IPS-NIHi7 (cell line): ENCODE measurements around the gene ALDH7A1.
A peak's percentile ranks its signal among the peaks of the same experiment; 100 is the strongest.
"Not testable (repeated sequence)": the region's sequence is repeated elsewhere in the genome, so short reads cannot be mapped to it uniquely, and the experiment has no call there.

Experiments
- DNase-seq: peaks from one replicate; pipeline ENCODE4 v3.0.0; 2012; ENCODE audit warnings: mixed read lengths; ENCODE audit errors: extremely low spot score

Gene ALDH7A1

DNA sequence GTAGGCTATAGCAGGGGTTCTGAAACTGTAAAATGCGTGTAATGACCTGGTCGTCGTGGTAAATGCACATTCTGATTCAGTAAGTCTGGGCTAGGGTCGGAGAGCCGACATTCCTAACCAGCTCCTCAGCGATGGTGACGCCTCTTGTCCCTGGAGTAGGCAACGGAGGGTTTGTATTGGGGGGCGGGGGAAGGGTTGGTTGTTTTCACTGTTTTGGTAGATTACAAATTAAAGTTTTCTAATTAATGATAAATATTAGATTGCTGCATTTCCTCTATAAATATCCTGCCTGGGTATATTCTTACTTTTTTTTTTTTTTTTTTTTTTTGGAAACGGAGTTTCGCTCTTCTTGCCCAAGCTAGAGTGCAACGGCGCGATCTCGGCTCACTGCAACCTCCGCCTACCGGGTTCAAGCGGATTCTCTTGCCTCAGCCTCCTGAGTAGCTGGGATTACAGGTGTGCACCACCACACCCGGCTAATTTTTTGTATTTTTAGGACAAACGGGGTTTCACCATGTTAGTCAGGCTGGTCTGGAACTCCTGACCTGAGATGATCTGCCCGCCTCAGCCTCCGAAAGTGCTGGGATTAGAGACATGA is 566 bp upstream of the ALDH7A1 start:
- no peak for DNase-seq

DNA sequence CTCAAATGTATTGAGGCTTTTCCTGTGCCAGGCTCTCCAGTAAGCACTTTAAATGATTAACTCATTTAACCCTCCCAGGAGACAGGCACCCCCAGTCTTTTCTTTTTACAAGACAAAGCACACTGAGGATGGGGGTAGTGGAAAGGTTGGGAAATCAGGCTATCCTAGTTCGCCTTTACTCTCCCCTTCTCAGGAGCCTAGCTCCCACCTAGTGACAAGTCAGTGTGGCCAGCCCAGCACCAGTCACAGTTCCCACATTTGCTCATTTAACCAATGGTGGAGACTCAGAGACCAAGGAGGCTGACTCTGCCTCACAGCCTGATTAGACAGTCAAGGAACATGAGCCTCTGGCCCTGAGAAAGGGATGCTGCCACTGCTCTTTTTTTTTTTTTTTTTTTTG is 3.5 kb downstream of the ALDH7A1 start:
- peak; percentile 50 for DNase-seq

DNA sequence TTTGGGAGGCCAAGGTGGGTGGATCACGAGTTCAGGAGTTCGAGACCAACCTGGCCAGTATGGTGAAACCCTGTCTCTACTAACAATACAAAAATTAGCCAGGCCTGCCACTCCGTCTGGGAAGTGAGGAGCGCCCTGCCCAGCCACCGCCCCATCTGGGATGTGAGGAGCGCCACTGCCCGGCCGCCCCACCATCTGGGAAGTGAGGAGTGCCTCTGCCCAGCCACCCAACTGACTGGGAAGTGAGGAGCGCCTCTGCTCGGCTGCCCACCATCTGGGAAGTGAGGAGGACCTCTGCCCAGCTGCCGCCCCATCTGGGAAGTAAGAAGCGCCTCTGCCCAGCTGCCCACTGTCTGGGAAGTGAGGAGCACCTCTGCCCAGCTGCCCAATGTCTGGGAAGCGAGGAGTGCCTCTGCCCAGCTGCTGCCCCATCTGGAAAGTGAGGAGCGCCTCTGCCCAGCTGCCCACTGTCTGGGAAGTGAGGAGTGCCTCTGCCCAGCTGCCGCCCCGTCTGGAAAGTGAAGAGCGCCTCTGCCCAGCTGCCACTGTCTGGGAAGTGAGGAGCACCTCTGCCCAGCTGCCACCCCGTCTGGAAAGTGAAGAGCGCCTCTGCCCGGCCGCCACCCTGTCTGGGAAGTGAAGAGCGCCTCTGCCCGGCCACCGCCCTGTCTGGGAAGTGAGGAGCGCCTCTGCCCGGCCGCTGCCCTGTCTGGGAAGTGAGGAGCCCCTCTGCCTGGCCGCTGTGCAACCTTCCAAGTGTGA is 5.3 kb downstream of the ALDH7A1 start:
- DNase-seq = no peak

GRCh38 chr5:126587551-126588390 is 7.2 kb downstream of the ALDH7A1 start:
- no peak for DNase-seq

- DNase-seq = no peak
These were observed 11.3 kb downstream of the ALDH7A1 start for GRCh38 chr5:126583761-126584160.

DNA sequence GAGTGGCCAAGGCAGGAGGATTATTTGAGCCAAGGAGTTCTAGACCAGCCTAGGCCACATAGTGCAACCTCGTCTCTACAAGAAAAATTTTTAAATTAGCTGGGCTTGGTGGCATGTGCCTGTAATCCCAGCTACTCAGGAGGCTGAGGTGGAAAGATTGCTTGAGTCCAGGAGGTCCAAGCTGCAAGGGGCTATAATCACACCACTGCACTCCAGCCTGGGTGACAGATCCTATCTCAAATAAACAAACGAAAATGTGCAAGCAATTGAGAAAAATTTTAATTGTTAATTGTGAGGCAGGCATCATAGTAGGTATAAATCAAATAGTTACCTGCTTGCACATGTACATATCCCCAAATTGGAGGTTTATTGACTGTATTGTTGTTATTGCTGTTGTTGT is 15.3 kb downstream of the ALDH7A1 start:
- no peak for DNase-seq

DNA sequence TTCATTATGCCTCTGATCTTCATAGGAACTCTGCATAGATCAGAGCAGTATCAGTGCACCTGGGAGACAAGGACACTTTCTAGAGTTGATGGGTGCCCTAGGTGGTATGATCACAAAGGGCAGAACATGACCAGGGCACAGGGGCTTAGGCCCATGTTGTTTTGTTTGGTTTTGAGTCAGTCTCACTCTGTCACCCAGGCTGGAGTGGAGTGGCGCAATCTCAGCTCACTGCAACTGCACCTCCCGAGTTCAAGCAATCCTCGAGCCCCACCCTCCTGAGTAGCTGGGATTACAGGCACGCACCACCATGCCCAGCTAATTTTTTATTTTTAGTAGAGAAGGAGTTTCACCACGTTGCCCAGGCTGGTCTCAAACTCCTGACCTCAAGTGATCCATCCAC is 17.6 kb downstream of the ALDH7A1 start:
- DNase-seq = no peak

DNA sequence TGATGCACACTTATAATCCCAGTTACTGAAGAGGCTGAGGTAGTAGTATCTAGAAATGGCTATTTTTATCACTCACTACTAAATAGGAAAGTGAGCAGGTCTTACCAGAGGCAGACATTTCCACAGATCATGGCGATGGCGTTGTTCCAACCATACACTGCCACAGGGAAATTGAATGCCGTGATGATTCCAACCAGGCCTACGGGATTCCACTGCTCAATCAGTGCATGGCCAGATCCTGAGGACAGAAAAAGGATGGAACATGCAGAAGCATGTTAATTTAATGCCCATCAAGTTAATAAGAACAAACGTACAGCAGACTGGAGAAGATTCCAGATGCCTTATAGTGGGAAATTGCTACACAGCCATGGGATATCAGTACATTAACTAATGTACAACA is 18.0 kb downstream of the ALDH7A1 start:
- no peak for DNase-seq

DNA sequence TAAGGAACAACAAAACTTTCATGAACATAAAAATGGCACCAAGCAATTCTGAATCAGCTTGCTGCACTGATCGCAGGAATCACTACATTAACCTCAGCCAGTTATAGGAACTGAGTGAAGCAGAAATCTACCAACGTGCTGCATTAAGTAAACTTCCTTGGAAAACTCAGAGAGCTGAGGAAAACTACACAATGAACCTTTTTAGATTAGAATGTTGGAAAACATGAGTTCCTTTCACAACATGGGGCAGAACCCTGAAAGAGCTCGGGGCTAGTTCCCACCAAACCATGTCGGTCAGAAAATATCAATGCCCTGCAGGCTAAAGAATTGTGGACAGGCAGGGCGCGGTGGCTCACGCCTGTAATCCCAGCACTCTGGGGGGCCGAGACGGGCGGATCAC is 19.4 kb downstream of the ALDH7A1 start:
- no peak for DNase-seq

- peak; percentile 13 for DNase-seq
These were observed 26.7 kb downstream of the ALDH7A1 start for GRCh38 chr5:126568206-126568755.

DNA sequence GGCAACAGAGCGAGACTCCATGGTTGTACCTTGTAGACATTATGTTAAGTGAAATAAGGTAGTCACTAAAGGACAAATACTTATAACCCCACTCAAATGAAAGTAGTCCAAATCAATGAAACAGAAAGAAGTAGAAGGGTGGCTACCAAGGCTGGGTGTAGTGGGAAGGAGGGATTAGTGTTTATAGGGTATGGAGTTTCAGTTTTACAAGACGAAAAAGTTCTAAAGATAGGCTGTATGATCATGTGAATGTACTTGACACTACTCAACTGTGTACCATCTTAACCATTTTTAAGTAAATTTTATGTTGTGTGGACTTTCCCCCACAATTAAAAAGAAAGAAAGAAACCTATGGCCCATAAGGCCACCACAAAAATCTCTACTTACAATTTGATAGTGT is 32.2 kb downstream of the ALDH7A1 start:
- DNase-seq = no peak

GRCh38 chr5:126561908-126562307 is 33.1 kb downstream of the ALDH7A1 start:
- no peak for DNase-seq

DNA sequence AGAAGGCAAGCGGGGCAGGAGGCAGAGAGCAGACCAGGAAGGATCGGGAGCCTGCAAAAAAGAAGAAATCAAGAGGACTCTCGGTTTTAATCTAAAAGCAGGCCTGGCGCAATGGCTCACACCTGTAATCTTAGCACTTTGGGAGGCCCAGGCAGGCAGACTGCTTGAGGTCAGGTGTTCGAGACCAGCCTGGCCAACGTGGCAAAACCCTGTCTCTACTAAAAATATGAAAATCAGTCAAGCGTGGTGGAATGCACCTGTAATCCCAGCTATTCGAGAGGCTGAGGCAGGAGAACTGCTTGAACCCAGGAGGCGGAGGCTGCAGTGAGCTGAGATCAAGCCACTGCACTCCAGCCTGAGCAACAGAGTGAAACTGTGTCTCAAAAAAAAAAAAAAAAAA is 39.9 kb downstream of the ALDH7A1 start:
- not testable (repeated sequence) for DNase-seq

DNA sequence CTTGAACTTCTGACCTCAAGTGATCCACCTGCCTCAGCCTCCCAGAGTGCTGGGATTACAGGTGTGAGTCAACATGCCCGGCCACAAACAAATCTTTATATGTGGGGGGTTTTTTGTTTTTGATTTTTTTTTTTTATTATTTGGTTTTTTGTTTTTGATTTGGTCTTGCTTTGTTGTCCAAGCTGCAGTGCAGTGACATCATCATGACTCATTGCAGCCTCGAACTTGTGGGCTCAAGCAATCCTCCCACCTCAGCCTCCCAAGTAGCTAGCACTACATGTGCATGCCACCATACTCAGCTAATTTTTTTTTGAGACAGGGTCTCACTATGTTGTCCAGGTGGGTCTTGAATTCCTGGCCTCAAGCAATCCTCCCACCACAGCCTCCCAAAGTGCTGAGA is 42.4 kb downstream of the ALDH7A1 start:
- DNase-seq = no peak

DNA sequence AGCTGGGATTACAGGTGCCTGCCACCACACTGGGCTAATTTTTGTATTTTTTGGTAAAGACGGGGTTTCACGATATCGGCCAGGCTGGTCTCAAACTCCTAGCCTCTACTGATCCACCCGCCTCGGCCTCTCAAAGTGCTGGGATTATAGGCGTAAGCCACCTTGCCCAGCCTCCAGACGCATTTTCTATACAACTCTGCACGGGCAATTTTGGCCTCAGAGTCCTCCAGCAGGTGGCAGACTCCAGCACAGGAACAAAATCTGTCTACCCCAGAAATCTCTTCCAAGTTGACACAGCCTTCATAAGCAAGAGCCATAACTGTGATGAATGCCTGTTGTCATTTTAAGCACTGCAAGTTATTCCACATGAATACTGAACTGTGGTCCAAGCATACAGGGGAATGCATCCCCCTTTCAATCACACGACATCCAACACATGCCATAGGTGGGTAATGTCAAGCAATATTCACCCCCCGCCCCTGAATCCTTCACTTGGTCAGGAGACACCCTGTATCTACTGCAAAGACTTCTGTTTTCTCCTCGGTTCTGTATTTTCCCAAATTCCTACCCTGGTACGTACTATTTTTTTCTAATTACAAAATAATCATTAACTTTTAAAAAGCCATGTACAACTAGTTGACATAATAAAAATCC is 50.8 kb downstream of the ALDH7A1 start:
- DNase-seq = peak; percentile 60

DNA sequence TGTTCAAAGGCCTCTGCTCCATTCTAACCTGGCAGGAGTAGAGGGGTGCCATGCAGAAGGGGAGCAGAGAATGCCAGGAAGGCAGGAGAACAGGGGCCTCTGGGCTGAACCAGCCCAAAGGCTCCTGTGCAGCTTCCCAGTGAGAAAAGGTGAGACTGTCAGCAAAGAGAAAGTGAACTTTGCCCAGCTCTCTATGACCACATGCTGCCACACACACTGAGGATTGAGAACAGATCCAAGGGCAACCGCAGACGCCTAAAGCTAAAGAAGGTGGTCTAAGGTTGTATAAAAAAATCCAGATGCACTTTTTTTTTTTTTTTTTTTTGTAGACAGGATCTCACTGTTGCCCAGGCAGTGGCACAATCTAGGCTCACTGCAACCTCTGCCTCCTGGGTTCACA is 51.4 kb downstream of the ALDH7A1 start:
- no peak for DNase-seq

- no peak for DNase-seq
These were observed 52.0 kb downstream of the ALDH7A1 start for GRCh38 chr5:126543009-126543408.

DNA sequence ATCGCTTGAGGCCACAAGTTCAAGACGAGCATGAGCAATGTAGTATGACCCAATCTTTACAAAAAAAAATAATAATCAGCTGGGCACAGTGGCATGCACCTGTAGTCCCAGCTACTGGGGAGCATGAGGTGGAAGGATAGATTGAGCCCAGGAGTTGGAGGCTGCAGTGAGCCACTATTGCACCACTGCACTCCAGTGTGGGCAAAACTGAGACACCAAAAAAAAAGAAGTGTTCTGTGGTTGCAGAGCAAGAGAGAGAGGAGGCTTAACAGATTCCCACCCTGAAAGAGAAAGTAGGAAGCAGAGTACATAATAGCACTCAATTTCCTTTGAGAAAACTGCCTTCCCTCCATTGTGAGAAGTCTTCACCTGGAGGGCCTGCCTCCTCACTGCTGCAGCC is 52.6 kb downstream of the ALDH7A1 start:
- no peak for DNase-seq

- no peak for DNase-seq
These were observed 54.4 kb downstream of the ALDH7A1 start for GRCh38 chr5:126540631-126541030.

DNA sequence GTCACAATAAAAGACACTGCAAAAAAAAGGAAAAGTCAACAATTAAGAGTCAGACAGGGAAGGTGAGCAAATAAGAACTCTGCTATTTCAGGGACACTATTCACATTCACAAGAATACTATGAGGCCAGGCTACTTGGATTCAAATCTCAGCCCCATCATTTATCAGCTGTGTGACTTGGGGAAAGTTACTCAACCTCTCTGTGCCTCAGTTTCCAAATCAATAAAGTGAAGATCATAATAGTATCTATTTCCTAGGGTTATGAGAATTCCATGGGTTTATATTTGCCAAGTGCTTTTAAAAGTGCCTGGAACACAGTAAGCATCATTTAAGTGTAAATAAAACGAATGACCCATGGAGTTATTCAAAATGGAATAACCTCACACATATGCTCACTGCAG is 56.4 kb downstream of the ALDH7A1 start:
- no peak for DNase-seq

GRCh38 chr5:126536874-126537273 is 58.1 kb downstream of the ALDH7A1 start:
- no peak for DNase-seq
